Stimulated activated CD4-positive, alpha-beta T cell treated with anti-CD3 and anti-CD28 coated beads, Interleukin-4, amount 100 ng/mL, for 1 hour (primary cell): ENCODE results near the gene TFAM.
A peak's percentile ranks its signal among the peaks of the same experiment; 100 is the strongest.

ENCODE experiments used
- DNase-seq: peaks from one replicate; pipeline ENCODE4 v3.0.0-alpha.2; 2020

The TFAM gene

GRCh38 chr10:58384999-58385783, at the start of gene TFAM:
TSS of gene TFAM (plus strand) at chr10:58385410. CDS start at chr10:58385548, 138 bp downstream.
- DNase-seq, result peak; percentile 97

DNA sequence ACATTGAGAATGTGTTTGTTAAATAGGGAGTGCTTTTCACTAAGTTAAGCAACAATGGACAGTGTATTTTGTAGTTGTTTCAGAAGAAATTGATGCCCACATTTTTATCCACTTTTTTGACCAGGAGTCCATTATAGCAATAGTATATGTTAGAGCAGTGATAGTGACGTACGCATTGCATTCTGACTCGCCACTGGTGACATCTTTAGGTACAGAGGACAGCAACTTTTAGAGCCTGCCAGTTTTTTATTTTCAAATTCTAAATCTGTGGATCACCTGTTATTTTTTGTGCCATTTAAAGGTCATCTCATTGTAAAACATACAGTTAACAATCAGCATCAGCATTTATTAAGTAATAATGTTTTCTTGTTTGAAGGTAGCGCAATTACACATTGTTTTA, 49.0 kb upstream of the TFAM start:
- DNase-seq, result no peak

DNA sequence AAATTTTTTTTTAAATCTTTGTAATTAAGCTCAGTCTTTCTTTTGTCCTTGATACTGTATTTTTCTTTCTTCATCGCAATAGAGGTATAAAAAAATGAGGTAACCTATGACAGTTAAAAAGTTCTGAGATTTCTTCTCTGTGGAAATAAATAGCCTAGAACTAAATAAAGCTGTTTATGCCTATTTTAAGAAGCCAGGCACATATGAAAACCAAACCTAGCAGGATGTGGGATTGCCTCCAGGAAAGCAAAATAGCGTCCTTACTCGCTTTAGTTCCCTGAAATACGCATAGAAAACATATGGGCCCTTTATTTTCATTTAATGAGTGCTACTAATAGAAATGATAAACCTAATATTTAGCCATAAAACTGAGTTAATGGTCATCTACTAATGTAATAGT, 43.8 kb upstream of the TFAM start:
- no peak for DNase-seq

GRCh38 chr10:58341947-58342346, 43.3 kb upstream of the TFAM start:
- no peak for DNase-seq

- DNase-seq, result no peak
Observed at GRCh38 chr10:58347967-58348366, 37.2 kb upstream of the TFAM start.

- no peak for DNase-seq
Observed at GRCh38 chr10:58348571-58349033, 36.6 kb upstream of the TFAM start.

- no peak for DNase-seq
Observed at GRCh38 chr10:58350023-58350422, 35.2 kb upstream of the TFAM start.

GRCh38 chr10:58350619-58351323, 34.4 kb upstream of the TFAM start:
- DNase-seq, result no peak

- no peak for DNase-seq
Observed at GRCh38 chr10:58351616-58352578, 33.3 kb upstream of the TFAM start.

DNA sequence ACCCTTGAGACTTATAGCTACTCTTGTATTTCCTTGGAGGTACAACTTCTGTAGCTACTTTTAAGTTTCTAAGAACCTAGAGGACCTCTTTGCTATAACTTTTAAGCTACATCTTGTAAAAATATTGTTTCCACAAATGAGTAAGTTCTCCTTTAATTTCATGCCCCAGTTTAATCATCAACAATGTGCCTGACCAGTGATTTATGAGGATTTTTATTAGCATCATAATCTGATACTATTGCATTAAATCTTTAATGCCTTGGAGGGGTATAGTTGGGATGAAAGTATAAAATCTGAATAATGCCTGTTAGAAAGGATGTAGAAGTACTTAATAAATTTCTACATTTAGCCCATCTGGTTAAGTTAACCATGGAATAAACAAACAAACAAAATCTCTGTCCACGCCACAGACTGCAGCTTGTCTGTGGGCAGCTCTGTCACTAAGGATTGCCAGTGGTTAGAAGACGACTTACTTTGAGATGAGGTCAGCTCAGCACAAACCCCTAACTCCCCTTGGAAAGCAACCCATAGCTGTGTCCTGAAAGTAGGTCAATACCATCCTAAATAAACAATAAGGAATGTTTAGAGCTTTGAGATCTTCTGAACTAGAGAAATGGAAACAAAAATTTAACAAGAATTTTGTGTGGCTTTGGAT, 32.1 kb upstream of the TFAM start:
- DNase-seq, result no peak

DNA sequence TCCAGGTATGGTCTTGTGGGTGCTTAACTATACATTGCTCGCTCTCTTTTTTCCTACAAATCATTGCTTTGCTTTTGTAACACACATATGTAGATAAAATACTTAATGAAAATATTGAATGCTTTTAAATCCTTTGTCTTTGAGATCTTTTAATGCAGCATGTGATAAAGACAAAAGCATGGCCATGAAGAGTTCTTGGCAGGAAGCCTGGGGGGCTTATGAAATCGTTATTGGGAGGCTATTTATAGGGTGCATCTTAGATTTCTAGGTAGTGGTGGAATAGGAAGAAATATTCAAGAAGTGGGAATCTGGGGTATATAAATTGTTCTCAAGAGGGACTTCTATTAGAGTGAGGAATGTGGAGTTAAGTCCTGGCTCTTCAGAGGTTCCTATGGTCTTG, 28.5 kb upstream of the TFAM start:
- DNase-seq, result no peak

DNA sequence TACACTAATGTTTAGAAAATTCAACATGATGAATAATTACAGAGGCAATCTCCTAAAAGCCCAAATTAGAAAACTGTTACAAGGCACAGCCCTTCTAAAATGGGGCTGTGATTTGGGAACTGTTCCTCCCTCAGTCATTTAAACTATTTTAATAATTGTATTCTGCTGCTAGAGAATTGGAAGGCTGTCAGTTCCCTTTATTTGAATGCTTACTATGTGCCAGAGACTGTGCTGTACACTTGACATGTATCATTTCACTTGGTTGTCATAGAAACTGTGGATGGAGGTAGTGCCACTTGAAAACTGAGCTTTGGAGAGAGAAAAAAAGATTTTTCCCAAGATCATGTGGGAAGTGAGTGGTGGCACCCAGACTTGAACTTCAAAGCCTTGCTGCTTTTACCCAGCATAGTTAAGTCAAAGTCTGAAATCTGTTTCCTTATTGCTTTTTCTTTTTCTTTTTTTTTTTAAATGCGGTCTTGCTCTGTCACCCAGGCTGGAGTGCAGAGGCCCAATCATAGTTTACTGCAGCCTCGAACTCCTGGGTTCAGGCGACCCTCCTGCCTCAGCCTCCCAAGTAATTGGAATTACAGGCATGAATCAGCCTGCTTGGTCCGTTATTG, 26.8 kb upstream of the TFAM start:
- no peak for DNase-seq

- no peak for DNase-seq
Observed at GRCh38 chr10:58358947-58359346, 26.3 kb upstream of the TFAM start.

GRCh38 chr10:58359541-58359940, 25.7 kb upstream of the TFAM start:
- DNase-seq, result no peak

DNA sequence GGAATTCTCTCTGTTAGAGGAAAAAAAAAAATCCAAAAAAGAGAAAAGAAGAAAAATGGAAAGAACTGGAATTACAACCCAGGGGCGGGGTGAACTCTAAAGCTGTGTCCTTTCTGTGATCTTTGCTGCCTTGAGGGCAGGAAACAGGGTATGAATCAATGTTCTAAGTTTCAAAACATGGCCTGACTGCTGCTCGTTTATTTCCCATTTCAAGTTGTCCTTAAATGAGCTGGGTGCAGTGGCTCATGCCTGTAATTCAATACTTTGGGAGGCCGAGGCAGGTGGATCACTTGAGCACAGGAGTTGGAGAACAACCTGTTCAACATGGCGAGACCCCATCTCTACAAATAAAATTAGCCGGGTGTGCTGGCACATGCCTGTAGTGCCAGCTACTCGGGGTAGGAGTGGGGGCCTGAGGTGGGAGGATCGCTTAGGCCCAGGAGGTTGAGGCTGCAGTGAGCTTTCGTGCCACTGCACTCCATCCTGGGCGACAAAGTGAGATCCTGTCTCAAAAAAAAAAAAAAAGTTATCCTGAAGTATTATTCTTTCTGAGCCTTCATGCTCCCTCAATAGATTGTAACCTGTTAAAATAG, 24.7 kb upstream of the TFAM start:
- no peak for DNase-seq

DNA sequence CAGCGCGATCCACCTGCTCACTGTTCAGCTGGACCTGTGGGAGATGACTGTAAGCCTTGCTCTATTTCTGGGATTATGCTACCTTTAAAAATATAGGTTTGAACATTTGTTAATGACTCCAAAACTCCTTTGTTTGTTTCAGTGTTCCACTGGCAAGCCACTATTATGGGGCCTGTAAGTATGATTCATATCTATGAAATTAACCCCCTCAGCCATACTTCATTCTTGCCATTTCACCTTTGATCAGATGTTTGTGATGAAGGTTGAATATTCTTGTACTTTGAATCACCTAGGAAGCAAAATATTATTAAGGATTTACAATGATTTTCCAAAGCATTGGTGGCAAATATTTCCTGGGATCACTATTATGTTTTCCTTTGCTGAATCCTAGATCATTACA, 23.9 kb upstream of the TFAM start:
- DNase-seq, result no peak

- no peak for DNase-seq
Observed at GRCh38 chr10:58362027-58362789, 23.0 kb upstream of the TFAM start.

- DNase-seq, result no peak
Observed at GRCh38 chr10:58367069-58367468, 18.1 kb upstream of the TFAM start.

DNA sequence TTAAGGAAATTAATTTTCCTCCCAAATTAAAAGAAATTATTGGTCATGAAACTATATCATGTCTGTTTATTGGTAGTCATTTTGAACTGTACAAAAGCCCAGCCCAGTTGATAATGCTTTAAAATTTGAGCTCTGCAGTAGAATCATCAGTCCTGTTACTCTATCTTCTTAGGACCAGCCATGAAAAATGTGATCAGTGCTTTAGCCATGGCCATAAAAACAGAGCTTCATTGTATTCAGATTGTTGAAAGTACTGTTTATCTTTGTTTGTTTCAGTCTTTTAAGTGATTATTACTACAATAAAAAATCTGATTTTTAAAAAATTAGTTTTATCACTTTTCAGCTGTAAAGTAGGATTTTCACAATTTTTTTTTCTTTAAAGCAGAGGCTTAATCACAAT, 13.7 kb upstream of the TFAM start:
- no peak for DNase-seq

GRCh38 chr10:58372607-58373441, 12.4 kb upstream of the TFAM start:
- DNase-seq, result no peak
